Measurements from ENCODE around the gene ZNF280C.

- TF ChIP-seq, protein P1, sequence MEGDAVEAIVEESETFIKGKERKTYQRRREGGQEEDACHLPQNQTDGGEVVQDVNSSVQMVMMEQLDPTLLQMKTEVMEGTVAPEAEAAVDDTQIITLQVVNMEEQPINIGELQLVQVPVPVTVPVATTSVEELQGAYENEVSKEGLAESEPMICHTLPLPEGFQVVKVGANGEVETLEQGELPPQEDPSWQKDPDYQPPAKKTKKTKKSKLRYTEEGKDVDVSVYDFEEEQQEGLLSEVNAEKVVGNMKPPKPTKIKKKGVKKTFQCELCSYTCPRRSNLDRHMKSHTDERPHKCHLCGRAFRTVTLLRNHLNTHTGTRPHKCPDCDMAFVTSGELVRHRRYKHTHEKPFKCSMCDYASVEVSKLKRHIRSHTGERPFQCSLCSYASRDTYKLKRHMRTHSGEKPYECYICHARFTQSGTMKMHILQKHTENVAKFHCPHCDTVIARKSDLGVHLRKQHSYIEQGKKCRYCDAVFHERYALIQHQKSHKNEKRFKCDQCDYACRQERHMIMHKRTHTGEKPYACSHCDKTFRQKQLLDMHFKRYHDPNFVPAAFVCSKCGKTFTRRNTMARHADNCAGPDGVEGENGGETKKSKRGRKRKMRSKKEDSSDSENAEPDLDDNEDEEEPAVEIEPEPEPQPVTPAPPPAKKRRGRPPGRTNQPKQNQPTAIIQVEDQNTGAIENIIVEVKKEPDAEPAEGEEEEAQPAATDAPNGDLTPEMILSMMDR (IDR thresholded peaks at IDR 0.05): no peak
- TF ChIP-seq POLR2AphosphoS5 (IDR thresholded peaks at IDR 0.05; ENCODE audit: low read depth, low read length): no peak
- no peak for TF ChIP-seq TCF7L2 (IDR thresholded peaks at IDR 0.05; ENCODE audit: low read depth, low read length)
- no peak for TF ChIP-seq SIN3A (IDR thresholded peaks at IDR 0.05; ENCODE audit: borderline replicate concordance, insufficient read depth, low read depth, low read length)
Observed at GRCh38 chrX:130300010-130300282, 31.2 kb upstream of the ZNF280C start.

Measured in Panc1 (cell line).